GM12872 (cell line): ENCODE measurements around the gene PJA2.

Source experiments
- TF ChIP-seq, protein P1 (sequence below): IDR thresholded peaks from 3 replicates; pipeline ENCODE4 v1.5.1; 2011; ENCODE audit warnings: low read depth, mild to moderate bottlenecking, low read length, moderate library complexity; ENCODE audit not compliant: insufficient read depth

PJA2 gene

DNA sequence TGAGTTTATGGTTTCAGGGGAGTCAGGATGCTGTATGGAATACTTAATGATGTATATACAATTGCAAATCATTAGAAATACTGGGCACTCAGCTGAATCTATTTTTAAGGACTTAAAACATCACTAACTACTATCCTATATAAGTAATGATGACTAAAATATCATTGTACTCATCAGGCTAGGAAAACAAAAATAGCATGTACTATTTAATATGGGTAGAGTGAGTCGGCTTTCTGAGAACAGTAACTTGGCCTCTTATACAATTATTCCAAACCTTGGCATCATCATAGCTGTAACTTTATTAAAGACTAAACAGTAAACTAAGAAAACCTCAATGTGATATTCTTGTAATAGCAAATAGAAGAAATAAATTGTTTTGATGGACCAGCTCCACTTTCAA is 94.5 kb downstream of the PJA2 start:
- TF ChIP-seq, protein P1, sequence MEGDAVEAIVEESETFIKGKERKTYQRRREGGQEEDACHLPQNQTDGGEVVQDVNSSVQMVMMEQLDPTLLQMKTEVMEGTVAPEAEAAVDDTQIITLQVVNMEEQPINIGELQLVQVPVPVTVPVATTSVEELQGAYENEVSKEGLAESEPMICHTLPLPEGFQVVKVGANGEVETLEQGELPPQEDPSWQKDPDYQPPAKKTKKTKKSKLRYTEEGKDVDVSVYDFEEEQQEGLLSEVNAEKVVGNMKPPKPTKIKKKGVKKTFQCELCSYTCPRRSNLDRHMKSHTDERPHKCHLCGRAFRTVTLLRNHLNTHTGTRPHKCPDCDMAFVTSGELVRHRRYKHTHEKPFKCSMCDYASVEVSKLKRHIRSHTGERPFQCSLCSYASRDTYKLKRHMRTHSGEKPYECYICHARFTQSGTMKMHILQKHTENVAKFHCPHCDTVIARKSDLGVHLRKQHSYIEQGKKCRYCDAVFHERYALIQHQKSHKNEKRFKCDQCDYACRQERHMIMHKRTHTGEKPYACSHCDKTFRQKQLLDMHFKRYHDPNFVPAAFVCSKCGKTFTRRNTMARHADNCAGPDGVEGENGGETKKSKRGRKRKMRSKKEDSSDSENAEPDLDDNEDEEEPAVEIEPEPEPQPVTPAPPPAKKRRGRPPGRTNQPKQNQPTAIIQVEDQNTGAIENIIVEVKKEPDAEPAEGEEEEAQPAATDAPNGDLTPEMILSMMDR = no peak

DNA sequence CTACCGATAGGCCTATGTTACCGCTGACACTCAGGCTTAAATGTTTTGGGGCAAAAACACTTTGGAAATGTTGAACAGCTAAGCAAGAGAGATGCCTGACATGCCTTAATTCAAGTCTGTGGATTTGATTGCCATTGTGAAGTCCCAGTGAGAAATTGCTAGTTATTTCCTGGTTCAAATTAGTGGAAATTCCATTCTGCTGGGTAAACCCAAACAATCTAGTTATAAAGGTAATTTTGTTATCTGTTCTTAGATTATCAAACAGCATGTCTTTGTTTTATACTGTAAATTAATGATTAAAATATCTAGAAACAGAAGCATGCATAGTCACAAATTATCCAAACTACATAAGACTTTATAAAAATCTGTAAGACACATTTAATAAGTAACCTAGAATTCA is 96.6 kb downstream of the PJA2 start:
- TF ChIP-seq, protein P1 = no peak

DNA sequence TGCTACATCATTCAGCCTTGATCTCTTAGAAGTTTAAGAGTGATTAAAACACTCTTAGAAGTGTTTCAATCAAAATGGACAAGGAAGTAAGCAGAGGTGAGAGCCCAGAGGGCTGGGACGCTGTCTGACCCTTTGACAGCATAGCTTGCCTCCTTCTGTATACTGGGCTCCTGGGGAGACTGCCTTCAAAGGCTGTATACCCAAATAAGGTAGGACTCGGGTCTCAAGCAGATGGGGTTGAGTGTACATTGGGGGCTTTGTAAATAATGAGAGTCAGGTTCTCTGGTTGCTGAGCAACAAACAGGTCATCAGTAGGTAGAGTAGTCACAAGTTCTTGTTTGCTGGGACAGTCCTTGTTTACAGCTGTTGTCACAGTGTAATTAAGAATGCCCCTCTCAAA is 97.1 kb downstream of the PJA2 start:
- TF ChIP-seq, protein P1 = no peak

DNA sequence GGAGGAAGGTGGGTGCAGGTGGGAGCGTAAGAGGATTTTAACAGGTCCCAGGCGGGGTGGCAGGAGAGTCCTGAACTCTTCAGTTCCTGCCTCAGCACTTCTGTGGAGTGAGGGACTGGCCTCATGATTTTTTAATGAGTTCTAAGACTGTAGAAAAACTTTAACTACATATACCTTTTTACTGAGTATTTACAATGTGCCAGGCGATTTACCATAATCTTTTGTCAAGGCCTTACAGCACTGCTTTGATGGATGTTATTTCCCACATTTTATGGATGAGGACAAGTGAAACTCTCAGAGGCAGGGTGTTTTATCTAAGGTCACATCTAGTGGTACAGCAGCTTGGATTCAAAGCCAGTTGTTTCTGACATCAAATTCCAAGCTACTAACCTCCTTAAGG is 99.5 kb downstream of the PJA2 start:
- TF ChIP-seq, protein P1 = no peak

DNA sequence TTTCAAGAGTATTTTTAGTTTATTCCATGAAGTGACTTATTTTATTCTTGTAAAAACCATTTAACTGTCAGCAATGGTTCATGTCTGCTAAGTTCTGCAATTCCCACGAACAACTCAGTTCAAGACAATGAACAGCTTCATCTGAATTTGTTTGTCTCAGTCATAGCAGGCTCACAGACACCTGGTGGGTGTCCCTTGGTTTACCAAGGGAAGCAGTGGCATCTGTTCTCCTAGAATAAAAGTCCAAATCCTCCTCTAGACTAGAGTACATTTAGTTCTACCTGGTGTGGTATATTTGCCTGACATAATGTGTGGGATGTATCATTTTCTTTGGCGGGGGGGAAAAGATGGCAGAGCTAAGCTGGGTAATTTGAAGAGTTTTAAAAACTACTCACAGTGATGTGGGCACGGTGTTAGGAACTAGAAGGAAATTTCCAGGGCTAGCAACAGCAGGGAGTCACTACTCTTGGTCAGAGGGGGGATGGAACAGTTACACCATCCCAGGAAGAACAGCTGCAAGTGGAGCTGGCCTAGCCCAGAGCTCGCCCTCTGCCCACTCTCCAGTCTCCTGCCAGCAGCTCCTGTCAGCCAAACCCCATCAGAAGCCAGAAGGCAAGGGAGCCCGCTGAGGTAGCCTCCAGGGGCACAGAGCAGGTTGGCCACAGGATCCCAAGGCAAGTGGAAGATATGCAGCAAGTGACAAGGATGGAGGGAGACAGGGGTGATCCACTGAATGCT is 100.3 kb downstream of the PJA2 start:
- TF ChIP-seq, protein P1 = no peak

DNA sequence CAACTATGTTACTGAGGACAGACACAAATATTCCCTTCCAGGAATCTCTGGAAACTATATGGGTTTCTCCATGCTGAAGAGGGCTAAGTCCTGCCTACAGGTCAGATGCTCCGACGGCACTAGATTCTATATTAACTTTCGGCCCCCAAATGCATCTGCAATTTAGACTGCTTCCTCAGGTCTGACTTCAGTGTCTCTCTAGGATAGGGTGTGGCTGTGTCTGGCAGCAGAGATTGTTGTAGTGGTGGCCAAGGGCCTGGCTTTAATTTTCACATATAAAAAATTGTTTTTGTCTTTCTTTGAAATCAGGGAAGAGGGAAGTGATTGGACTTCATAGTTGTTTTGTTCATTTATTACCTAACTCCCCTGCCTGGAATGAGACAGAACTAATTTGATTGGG is 101.8 kb downstream of the PJA2 start:
- TF ChIP-seq, protein P1 = no peak

DNA sequence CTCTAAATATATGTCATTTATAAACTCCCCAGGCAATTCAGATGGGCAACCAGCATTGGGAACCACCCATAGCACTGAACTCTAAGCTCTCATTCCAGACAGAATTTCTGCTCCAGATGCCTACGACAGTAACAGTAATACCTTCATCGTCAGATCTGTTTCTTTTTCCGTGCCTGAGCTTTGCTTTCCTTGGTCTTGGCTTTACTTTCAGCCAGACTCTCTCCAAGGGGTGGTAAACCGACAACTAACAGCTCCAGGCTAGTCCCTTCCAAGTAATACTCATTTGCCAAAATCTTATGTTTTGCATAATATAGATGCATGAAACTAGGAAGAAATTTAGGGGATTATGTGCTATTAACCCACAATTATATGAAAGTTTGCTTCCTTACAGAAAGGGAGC is 102.3 kb downstream of the PJA2 start:
- TF ChIP-seq, protein P1 = no peak
